ENCODE results near the gene SYTL2.

DNA sequence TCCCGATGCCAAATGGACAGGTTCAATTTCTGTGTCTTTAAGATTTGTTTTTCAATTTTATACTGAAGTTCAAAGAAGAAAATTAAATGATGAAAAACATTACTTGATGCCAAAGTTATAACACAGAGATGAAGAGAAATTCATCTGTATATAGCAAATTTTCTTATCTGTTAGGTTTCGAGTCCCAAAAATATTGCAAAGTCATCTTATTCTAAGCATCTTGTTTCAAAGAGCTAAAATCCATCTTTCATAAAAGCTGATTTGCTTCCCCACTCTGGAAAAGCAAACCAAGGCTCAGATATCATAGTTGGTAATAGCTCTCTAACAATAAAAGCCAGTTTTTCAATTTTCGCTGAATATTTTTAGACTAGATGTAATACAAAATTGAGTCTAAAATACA lies 106.0 kb downstream of the SYTL2 start:
- TF ChIP-seq, protein P1, sequence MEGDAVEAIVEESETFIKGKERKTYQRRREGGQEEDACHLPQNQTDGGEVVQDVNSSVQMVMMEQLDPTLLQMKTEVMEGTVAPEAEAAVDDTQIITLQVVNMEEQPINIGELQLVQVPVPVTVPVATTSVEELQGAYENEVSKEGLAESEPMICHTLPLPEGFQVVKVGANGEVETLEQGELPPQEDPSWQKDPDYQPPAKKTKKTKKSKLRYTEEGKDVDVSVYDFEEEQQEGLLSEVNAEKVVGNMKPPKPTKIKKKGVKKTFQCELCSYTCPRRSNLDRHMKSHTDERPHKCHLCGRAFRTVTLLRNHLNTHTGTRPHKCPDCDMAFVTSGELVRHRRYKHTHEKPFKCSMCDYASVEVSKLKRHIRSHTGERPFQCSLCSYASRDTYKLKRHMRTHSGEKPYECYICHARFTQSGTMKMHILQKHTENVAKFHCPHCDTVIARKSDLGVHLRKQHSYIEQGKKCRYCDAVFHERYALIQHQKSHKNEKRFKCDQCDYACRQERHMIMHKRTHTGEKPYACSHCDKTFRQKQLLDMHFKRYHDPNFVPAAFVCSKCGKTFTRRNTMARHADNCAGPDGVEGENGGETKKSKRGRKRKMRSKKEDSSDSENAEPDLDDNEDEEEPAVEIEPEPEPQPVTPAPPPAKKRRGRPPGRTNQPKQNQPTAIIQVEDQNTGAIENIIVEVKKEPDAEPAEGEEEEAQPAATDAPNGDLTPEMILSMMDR (IDR thresholded peaks at IDR 0.05) = no peak
- TF ChIP-seq POLR2AphosphoS5 (IDR thresholded peaks at IDR 0.05) = no peak

Data from breast epithelium (tissue), 3 donors.